A549 treated with AZD2906 at 1 μM for 4 hours (cell line): ENCODE data around the gene AMACR. TPM values are rescaled to one million over a fixed set of nuclear protein-coding genes. Genes with fewer than 3 reads are reported as not detected.

Source experiments
- total RNA-seq: library from RNA; stranded (reverse); fragments of 200-300 nt; extraction: Qiagen RNA extraction; gene quantifications from 5 replicates; pipeline ENCODE4 v1.2.3, GENCODE V29; 2022

AMACR gene
- total RNA-seq: 14.1 to 17.7 TPM (median 15.9 TPM) in 5 replicates

DNA sequence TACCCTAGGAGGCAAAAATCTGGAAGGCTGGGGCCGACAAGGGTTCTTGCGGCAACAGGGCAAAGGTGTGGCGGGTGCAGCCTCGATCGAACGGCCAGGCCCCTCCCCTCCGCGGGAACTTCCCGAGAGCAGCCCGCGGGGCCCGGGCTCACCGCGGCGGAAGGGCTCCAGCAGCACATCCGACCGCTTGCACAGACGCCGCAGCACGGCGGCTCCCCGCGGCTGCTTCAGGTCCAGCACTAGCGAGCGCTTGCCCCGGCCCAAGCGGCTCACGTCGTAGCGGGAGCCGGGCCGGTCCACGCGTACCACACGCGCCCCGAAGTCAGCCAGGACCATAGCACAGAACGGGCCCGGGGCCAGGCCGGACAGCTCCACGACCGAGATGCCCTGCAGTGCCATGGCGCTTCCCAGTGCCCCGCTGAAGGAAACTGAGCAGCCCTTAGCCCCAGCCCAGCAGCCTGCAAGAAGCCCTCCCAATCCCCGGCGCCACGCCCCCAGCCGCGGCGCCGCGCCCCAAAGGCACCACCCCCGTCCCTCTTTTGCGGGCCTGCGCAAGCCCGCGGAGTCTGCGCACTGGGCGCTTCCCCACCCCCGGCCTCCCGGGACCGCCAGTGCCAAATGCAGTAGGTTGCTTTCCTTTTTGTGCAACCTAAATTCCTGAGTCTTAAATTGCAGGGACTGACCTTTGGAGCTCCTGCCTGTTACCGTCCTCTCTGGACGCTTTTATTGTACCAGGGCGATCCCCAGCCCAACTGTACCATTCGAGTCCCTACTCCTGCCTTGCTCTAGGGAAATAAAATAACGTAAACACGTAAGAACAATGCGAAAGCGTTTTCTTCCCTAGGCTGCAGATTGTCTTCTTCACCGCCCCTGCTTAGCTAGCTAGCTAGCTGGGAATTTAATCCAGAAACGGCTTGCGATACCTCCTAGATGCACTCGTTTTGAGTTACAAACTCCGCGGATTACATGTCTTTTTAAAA is at the start of gene AMACR:
Gene AMACR, minus strand, starts transcription at position 430 of the 980 bp plus-strand sequence. Its CDS starts 31 bp downstream, at position 399.

DNA sequence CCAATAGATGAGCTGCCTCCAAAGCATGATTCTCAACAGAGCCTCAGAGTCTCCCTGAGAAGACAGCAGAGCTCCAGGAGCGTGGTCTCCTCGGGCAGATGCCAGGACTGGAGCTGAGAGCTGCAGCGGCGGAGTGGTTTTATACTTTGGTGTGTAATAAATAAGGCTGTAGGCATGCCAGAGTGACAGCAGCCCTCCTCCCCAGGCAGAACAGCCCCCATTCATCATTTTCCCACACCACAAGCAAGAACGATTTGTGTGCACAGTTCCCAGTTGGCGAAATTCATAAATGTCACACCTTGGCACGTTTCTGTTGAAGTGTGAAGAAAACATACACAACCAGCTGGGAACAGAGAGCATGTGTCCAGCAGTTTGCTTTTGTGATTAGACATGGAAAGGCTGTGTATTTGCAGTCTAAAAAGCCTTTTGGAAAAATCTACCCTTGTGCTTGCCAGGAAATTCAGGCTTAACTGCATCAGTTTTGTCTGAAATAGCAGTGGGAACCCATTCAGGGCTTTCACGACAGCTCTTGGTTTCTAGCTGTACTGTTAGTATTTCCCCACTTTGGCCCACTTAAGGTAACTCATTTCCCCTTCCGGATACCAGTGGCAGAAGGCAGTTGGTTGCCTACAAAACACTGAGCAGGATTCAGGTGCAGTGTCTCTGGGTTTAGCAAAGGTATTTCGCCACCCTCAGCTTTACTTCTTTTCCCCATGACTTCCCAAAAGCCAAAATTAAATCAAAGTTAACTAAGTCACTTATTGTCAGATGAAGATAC is 35.4 kb upstream of the AMACR start, which contains the start of gene C1QTNF3:
Gene C1QTNF3, minus strand, starts transcription at position 115 of the 778 bp plus-strand sequence. Its CDS starts 88 bp downstream, at position 27.

DNA sequence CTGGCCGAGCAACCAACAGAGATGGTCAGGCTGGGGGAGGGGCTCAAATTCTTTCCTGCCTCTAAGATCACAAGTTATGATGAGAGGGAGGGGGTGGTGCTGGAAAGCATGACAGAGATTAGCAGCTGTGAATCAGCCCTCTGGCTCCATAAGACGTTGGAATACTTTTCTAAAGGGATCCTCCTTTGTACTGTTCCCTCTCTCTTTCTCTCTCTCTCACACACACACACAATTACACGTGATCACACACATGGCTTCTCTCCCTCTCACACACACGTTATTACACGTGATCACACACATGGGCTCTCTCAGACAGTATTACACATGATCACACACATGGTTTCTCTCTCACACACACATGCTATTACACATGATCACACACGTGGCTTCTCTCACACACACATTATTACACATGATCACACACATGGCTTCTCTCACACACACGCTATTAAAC is 23.2 kb downstream of the AMACR start, which contains the start of gene SLC45A2:
Gene SLC45A2, minus strand, starts transcription at position 23 of the 454 bp plus-strand sequence. CDS start 110 bp downstream, outside the sequence.

DNA sequence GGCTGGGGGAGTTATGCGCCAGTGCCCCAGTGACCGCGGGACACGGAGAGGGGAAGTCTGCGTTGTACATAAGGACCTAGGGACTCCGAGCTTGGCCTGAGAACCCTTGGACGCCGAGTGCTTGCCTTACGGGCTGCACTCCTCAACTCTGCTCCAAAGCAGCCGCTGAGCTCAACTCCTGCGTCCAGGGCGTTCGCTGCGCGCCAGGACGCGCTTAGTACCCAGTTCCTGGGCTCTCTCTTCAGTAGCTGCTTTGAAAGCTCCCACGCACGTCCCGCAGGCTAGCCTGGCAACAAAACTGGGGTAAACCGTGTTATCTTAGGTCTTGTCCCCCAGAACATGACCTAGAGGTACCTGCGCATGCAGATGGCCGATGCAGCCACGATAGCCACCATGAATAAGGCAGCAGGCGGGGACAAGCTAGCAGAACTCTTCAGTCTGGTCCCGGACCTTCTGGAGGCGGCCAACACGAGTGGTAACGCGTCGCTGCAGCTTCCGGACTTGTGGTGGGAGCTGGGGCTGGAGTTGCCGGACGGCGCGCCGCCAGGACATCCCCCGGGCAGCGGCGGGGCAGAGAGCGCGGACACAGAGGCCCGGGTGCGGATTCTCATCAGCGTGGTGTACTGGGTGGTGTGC is 71.4 kb downstream of the AMACR start, which contains the start of gene RXFP3:
Gene RXFP3, plus strand, starts transcription at position 6 of the 636 bp plus-strand sequence. Its CDS starts 355 bp downstream, at position 361.

Other genes starting within 250 kb of the AMACR start
- 5.5 to 7.2 TPM (median 7.0 TPM) in 5 replicates for gene ADAMTS12, start 116.1 kb downstream of the AMACR start, total RNA-seq
- not detected in 5 replicates for gene RXFP3, start 71.7 kb downstream of the AMACR start, total RNA-seq
- gene SLC45A2, start 23.4 kb downstream of the AMACR start, total RNA-seq: not detected in 5 replicates
- gene C1QTNF3, start 35.2 kb upstream of the AMACR start, total RNA-seq: 0.11 to 0.20 TPM (median 0.18 TPM) in 5 replicates